Suprapubic skin (tissue), 4 donors: Measurements from ENCODE around the gene USP3.

Experiments
- EP300 ChIP-seq: sonication (generic); formaldehyde crosslinking; IDR thresholded peaks from one replicate; pipeline ENCODE4 v1.6.1; 2017; ENCODE audit warnings: antibody characterized with exemption
- POLR2A ChIP-seq, 2 donors: fragments of 450-650 bp; IDR thresholded peaks; one replicate each; pipeline ENCODE4 v1.6.1; 2017; ENCODE audit warnings: antibody characterized with exemption in 2 of 2, mild to moderate bottlenecking in 2 of 2, moderate library complexity in 2 of 2
- POLR2AphosphoS5 ChIP-seq, 3 donors: sonication (generic); formaldehyde crosslinking; IDR thresholded peaks; one replicate each; pipeline ENCODE4 v1.6.1; 2017; ENCODE audit warnings: antibody characterized with exemption in 3 of 3
- TF ChIP-seq, protein P1 (sequence below), 2 donors: fragments of 200-600 bp in 1 of 2; fragments of 450-650 bp in 1 of 2; sonication (generic) in 1 of 2; IDR thresholded peaks; one replicate each; pipeline ENCODE4 v1.5.1; 2016 to 2019; ENCODE audit warnings: antibody characterized with exemption in 2 of 2, mild to moderate bottlenecking in 1 of 2, moderate library complexity in 1 of 2

DNA sequence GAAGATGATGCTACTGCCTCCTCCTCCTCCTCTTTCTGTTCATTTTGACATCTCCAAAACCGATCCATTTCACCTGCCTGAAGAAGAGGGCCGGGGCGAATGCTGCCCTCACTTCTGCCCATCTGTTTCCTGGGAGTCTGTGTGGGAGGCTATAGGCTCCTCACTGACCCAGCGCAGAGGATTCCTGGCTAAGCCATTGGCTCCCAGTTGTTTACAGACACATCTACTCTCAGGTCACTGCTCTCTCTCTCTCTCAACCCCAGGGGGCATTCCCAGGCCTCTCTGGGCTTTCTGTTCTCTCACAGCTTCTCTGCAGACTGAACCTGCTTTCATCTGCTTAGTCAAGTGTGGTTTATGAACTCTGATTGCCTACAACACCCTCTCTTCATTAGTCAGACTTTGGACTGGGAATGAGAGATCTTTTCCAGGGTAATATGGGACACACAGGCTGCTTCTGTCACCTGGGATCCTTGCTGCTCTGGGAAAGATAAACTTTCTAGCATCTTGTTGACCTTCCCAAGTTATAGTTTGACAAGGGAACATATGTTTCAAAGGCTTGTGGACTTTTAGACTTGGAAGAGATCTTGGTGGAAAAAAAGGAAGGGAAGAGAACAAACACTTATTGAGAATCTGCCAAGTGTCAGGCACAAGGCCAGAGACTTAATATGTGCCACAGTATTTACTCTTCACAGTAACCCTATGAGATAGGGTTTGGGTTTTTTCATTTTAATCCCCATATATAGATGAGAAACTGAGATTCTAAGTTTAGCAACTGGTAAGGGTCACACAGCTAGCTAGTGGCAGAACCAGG is 30.2 kb upstream of the USP3 start:
- TF ChIP-seq, protein P1, sequence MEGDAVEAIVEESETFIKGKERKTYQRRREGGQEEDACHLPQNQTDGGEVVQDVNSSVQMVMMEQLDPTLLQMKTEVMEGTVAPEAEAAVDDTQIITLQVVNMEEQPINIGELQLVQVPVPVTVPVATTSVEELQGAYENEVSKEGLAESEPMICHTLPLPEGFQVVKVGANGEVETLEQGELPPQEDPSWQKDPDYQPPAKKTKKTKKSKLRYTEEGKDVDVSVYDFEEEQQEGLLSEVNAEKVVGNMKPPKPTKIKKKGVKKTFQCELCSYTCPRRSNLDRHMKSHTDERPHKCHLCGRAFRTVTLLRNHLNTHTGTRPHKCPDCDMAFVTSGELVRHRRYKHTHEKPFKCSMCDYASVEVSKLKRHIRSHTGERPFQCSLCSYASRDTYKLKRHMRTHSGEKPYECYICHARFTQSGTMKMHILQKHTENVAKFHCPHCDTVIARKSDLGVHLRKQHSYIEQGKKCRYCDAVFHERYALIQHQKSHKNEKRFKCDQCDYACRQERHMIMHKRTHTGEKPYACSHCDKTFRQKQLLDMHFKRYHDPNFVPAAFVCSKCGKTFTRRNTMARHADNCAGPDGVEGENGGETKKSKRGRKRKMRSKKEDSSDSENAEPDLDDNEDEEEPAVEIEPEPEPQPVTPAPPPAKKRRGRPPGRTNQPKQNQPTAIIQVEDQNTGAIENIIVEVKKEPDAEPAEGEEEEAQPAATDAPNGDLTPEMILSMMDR (IDR thresholded peaks at IDR 0.05): no peak
- TF ChIP-seq POLR2AphosphoS5 (IDR thresholded peaks at IDR 0.05) (no peak), EP300 (no peak), POLR2A (IDR thresholded peaks at IDR 0.05) (no peak)
